ENCODE measurements around the gene GNAS-AS1. TPM values are rescaled to one million over a fixed set of nuclear protein-coding genes. Genes with fewer than 3 reads are reported as not detected.

GNAS-AS1 gene

GRCh38 chr20:58774214-58774613 is 76.5 kb downstream of the GNAS-AS1 start:
- no peak overlapping the region for H3K23ac ChIP-seq (ENCODE audit: low read length in 2 of 2)

GRCh38 chr20:58772786-58773185 is 77.9 kb downstream of the GNAS-AS1 start:
- Histone ChIP-seq H3K4me3 (ENCODE audit: insufficient read depth in 1 of 2, low read depth in 1 of 2, low read length in 2 of 2) (no peak overlapping the region), H3K27me3 (ENCODE audit: control insufficient read depth in 1 of 2, insufficient read depth in 1 of 2, low read length in 2 of 2) (peaks cover 34 to 43% of the 10 kb centered on the region in 2 experiments), H3K14ac (ENCODE audit: low read length in 2 of 2) (no peak overlapping the region), H4K8ac (ENCODE audit: low read length) (no peak overlapping the region), H2BK120ac (ENCODE audit: low read depth, low read length) (no peak overlapping the region), H2BK5ac (ENCODE audit: low read depth, low read length, poor library complexity, severe bottlenecking) (no peak overlapping the region), H3K79me1 (replicated peaks; ENCODE audit: low read length, poor library complexity, severe bottlenecking) (no peaks in the 10 kb centered on the region), H2BK12ac (ENCODE audit: low read length in 2 of 2) (no peak overlapping the region), H3K4ac (ENCODE audit: low read depth in 1 of 2, low read length in 2 of 2) (no peak overlapping the region), H3K18ac (ENCODE audit: low read depth in 1 of 2, low read length in 2 of 2) (no peak overlapping the region), H3K36me3 (ENCODE audit: control insufficient read depth in 1 of 2, insufficient read depth in 2 of 2, low read depth in 1 of 2, low read length in 2 of 2) (no peaks in the 10 kb centered on the region), H2BK15ac (ENCODE audit: low read depth, poor library complexity, severe bottlenecking) (no peak overlapping the region), H3K27ac (ENCODE audit: low read length, poor library complexity, severe bottlenecking) (no peak overlapping the region), H3K9me3 (ENCODE audit: control insufficient read depth, low read length) (peaks cover 4% of the 10 kb centered on the region), H4K91ac (ENCODE audit: low read length) (no peak overlapping the region), H3K4me1 (ENCODE audit: control insufficient read depth, insufficient read depth, low read depth, low read length) (no peaks in the 10 kb centered on the region), H2AFZ (ENCODE audit: low read depth, low read length) (no peak overlapping the region), H2AK5ac (ENCODE audit: low read length, severe bottlenecking) (no peak overlapping the region), H3K4me2 (ENCODE audit: low read length, poor library complexity, severe bottlenecking) (no peak overlapping the region), H3K23ac (ENCODE audit: low read length in 2 of 2) (no peak overlapping the region), H3K9ac (ENCODE audit: low read length) (no peak overlapping the region)
- 83% methylated on average over 6 of the region's 6 CpGs for WGBS
- no peak for DNase-seq

More at GRCh38 chr20:58774214-58774613, 76.5 kb downstream of the GNAS-AS1 start:
- Histone ChIP-seq H3K9me3 (ENCODE audit: control insufficient read depth, low read length) (peaks cover 4% of the 10 kb centered on the region), H3K79me1 (replicated peaks; ENCODE audit: low read length, poor library complexity, severe bottlenecking) (no peaks in the 10 kb centered on the region), H4K91ac (ENCODE audit: low read length) (no peak overlapping the region), H3K4ac (ENCODE audit: low read depth in 1 of 2, low read length in 2 of 2) (no peak overlapping the region), H2BK15ac (ENCODE audit: low read depth, poor library complexity, severe bottlenecking) (no peak overlapping the region), H2AK5ac (ENCODE audit: low read length, severe bottlenecking) (no peak overlapping the region), H2BK12ac (ENCODE audit: low read length in 2 of 2) (no peak overlapping the region), H3K14ac (ENCODE audit: low read length in 2 of 2) (no peak overlapping the region), H2BK120ac (ENCODE audit: low read depth, low read length) (no peak overlapping the region), H3K27me3 (ENCODE audit: control insufficient read depth in 1 of 2, insufficient read depth in 1 of 2, low read length in 2 of 2) (peaks cover 31 to 44% of the 10 kb centered on the region in 2 experiments), H3K4me3 (ENCODE audit: insufficient read depth in 1 of 2, low read depth in 1 of 2, low read length in 2 of 2) (no peak overlapping the region), H3K18ac (ENCODE audit: low read depth in 1 of 2, low read length in 2 of 2) (no peak overlapping the region), H3K9ac (ENCODE audit: low read length) (no peak overlapping the region), H4K8ac (ENCODE audit: low read length) (no peak overlapping the region), H3K4me1 (ENCODE audit: control insufficient read depth, insufficient read depth, low read depth, low read length) (no peaks in the 10 kb centered on the region), H3K27ac (ENCODE audit: low read length, poor library complexity, severe bottlenecking) (no peak overlapping the region), H2BK5ac (ENCODE audit: low read depth, low read length, poor library complexity, severe bottlenecking) (no peak overlapping the region), H3K4me2 (ENCODE audit: low read length, poor library complexity, severe bottlenecking) (no peak overlapping the region), H2AFZ (ENCODE audit: low read depth, low read length) (no peak overlapping the region), H3K36me3 (ENCODE audit: control insufficient read depth in 1 of 2, insufficient read depth in 2 of 2, low read depth in 1 of 2, low read length in 2 of 2) (no peaks in the 10 kb centered on the region)
- no peak for DNase-seq
- 81% methylated on average over 5 of the region's 5 CpGs for WGBS

Small RNAs within 50 kb of the gene (small RNA-seq; reads per million reads assigned to genes)
- gene MIR298 (ENCODE audit: low read depth) (not detected), gene RF02127 (ENCODE audit: low read depth) (not detected), gene RF02128 (ENCODE audit: low read depth) (not detected), gene RF02130 (ENCODE audit: low read depth) (not detected), gene RF02131 (ENCODE audit: low read depth) (not detected)
